NCI-H1105 treated with DMSO at 0.1 percent for 48 hours (cell line): ENCODE measurements around the gene ABTB2.

Source experiments
- DNase-seq: peaks from one replicate; lab custom pipeline; 2025; lab: John Stamatoyannopoulos, UW

ABTB2 gene

DNA sequence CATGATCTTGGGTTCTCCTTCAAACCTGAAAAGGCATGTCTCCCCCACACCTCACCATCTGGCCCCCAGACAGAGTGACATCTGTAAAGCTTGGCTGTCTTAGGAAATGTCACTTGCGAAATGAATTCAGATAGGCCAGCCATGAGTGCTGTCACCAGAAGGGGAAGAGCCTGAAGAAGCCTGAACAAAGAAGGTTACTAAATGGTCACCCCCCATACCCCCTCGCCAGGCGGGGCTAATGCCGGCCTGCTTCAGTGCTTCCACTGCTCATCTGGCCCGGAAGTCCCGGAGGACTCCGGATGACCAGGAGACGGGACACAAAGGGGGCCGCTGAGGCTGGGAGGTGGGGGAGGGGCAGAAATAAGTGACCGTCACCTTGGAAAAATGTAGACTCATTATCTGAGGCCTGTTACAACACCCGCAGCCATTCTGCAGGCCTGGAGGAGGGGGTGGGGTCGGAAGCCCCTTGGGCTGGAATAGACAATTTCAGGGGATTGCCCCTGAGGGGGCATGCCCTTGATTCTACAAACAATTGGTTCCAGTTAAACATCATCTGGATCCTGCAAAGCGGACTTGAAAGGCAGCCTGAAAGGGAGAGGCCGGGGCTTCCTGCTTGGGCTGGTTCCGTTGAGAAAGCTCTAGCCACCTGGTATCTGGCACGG lies 209.2 kb downstream of the ABTB2 start:
- DNase-seq = no peak

DNA sequence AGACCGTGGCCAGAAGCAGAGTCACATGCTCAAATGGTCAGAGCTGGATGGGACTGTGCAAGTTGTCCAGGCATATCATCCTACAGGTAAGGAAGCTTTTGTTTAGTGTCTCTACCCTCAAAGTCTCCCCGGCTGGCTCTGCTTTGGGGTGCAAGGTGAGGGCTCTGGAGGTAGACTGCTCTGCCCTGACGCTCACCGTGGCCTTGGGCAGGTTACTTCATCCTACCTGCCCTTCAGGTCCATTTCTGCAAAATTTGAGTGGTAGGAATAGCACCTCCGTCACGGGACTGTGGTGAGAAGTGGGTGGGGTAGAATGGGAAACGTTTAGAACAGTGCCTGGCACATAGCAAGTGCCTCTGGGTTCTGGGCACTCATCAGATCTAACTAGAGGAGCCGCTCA lies 210.2 kb downstream of the ABTB2 start:
- no peak for DNase-seq

DNA sequence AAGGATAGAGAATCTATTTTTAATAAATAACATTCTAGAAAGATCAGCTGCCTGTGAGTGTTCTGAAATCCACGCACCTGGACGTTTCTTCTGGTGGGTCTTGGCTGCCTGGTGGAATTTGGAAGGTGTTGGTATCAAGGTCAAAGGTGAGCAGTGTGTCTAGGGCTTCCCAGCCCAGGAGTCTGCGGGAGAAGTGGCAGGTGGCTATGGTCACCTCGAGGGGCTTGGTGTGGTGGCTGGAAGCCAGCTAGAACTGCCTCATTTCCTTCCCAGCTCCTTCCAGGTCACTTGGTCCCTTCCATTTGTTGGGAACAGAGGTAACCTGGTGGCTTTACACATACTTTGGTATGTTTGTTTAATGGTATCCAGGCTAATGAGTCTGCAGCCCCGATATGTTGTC lies 210.9 kb downstream of the ABTB2 start:
- no peak for DNase-seq

DNA sequence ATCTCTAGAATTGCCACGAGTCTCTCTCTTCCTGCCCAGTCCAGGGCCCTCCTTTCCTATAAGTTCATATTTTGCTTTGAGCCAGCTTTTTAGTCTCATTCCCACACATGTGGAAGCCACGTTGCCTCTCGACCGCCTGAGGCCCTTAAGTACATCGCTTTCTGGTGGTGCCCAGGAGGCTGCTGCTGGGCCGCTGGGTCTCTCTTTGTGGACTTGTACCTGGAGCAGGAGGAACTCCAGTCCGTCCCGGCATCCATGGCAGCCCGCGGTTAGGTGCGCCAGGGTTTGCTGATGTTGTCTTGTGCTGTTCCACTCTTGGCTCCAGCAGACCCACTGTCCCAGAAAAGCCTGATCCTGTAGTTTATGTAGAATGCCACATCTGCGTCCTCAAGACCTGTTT lies 211.4 kb downstream of the ABTB2 start:
- DNase-seq = no peak

DNA sequence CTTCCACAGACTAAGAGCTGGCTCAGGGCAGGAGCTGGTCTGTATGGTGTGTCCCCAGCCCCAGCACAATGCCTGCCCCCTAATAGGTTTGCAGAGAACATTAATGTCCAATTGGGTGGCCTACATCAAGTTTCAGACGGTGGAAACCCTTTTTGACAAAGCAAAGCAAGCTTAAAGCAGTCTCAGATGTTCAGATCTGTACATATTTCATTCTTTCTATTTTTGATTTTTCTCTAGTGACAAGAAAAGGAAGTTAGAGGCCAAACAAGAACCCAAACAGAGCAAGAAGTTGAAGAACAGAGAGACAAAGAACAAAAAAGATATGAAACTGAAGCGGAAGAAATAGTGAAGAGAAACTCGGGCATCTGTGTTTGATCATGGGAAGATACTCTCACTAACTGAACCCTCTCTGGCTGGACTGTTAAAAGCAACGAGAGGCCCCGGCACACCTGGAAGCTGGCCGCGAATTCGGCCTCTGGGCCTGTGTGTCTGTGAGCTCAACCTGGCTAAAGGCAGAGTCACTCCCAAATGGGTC lies 211.9 kb downstream of the ABTB2 start:
- no peak for DNase-seq

DNA sequence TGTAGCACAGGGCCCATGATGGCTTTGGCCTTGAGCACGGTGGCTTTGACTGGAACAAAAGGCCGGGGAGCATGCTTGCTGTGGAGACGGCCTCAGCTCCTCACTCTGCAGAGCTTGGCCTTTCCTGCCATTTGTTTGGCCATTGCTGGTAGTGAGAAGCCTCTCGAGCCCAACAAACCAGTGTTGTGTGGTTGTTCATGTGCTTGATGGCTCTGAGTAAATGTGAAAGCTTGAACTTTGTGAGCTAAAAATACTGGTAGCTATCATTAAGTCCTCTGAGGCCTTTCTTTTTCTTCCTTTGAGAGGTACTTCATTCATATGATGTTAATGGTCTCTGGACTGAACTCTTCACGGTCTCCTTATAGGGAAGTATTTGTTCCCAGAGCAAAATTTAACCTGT lies 212.7 kb downstream of the ABTB2 start:
- DNase-seq = no peak

DNA sequence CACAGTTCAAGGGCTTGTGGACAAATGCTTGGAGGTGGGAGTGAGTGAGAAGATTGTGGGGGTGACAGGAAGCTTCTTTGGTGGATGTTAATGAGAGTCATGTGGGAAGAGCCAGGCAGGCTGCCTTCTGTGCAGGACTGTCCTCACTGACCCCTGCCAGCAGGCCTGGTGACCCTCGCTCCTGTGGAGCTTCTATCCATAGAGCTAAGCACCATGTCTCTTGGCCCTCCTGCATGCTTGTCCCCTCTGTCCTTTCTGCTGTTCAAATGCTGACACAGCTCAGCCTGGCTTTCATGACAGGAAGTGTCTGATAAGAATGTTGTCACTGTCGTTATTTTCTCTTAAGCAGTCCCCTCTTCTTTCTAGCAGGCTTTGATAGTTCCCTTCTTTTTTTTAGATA lies 214.8 kb downstream of the ABTB2 start:
- DNase-seq = no peak

DNA sequence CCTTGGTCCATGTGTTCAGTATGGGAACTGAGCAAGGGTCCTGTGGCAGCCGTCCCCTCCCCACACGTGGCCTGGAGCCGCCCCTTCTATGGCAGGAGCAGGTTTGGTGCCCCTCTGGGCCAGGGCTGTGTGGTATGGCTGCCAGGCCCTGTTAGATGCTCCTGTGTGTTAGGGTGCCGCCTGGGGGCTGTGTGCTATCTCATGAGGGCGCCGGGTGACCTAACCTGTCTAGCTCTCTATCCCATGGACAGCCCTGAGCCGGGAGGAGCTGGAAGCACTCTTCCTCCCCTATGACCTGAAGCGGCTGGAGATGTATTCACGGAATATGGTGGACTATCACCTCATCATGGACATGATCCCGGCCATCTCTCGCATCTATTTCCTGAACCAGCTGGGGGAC lies 217.7 kb downstream of the ABTB2 start:
- DNase-seq = no peak

DNA sequence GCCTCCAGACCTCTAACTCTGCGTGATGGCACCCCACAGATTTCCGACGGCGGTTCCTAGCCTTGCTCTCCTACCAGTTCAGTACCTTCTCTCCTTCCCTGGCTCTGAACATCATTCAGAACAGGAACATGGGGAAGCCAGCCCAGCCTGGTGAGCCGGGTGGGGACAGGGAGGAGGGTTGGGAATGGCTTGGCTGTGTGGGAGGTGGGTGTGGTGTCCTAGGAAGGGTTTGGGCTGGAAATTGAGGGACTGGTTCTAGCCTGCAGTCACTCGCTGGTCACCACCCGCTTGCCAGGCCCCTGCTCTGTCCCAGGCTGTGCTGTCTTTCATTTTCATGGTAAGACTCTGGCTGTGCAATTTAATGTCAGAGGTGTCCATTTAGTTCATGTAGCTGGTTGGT lies 218.5 kb downstream of the ABTB2 start:
- no peak for DNase-seq

DNA sequence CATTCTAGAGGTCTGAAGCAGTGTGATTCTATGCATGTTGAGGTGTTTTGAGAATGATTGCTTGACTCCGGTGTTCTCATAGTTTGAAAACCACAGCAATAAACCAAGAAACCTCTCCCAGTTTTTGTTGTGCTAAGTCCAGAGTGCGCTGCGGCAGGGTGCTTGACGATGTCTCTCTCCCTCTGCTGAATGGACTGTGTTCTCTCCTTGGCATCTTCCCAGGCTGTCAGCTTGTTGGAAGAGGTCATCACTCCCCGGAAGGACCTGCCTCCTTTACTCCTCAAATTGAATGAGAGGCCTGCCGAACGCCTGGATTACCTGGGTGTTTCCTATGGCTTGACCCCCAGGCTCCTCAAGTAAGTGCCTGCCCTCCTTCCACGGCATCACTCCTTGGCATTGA lies 221.4 kb downstream of the ABTB2 start:
- DNase-seq = no peak

DNA sequence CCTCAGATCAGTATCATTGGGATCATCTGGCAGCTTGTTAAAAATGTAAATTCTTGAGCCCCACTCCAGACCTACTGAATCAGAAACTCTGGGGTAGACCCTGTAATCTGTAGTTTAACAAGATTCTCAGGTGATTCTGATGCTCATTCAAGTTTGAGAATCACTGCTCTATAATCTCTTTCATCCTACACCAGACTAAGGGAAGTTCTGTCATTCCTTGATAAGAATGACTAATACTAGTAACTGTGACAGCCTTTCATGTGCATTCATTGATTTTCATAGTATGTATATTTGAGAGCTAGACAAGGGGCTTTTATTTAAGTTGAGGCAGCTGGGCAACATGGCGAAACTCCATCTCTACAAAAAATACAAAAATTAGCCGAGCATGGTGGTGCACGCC lies 222.4 kb downstream of the ABTB2 start:
- DNase-seq = no peak

DNA sequence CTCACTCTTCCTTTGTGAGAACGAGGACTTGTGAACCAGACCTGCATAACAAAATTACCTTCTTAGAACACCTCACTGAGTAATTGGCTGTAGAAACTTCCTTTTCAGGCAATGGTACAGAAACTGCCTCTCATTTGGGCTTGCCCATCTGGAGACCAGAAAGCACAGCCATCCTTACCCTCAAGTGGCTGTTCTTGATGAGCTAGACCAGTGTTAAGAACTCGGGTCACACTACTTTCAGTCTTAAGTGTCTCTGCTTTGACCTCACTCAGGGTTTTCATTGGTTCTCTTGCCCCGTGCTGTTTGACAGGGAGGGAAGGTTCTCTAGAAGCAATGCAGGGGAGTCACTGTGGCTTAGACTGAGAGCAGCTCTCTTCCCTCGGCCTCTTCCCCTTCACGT lies 223.0 kb downstream of the ABTB2 start:
- DNase-seq = no peak

DNA sequence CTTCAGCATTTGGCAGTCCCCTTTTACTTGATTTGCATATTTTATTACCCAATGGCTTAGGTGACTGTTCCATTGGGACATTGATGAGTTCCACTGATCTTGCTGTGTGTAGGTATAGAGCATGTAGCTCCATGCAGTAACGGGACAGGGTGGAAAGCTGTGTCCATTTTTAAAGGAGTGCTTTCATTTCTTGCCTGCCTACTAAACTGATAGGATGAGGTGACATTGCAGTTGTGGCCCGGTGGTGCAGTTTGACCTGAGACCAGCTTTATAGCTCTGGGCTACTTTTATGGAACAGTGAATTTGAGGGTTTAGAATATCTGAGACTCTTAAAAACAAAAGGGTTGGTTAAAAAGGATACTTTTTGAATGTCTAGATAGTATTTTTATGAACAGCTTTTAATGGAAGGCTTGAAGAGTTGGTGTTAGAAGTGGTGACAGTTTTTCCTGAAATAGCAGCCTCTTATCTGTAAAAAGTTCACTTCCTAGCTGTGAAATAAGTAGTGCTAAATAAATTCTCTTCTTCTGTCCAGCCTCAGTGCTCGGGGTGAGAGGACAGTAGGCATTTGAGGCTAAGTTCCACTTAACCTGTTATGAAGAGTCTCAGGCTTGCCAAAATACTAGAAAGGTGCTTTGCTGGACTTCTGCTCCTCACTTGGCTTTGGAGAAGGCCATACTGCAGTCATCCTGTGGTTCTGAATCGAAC lies 225.4 kb downstream of the ABTB2 start:
- no peak for DNase-seq

DNA sequence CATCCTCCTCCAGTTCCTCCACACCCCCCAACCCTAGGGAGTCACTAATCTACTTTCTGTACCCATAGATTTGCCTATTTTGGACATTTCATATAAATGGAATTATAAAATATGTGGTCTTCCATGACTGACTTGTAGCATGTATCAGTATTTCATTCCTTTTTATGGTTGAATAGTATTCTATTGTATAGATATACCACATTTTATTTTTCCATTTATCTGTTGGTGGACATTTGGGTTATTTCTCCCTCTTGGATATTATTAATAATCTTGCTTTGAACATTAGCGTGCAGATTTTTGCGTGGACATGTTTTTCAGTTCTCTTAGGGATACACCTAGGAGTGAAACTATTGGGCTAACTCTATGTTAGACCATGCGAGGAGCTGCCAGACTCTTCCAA lies 229.0 kb downstream of the ABTB2 start:
- no peak for DNase-seq

DNA sequence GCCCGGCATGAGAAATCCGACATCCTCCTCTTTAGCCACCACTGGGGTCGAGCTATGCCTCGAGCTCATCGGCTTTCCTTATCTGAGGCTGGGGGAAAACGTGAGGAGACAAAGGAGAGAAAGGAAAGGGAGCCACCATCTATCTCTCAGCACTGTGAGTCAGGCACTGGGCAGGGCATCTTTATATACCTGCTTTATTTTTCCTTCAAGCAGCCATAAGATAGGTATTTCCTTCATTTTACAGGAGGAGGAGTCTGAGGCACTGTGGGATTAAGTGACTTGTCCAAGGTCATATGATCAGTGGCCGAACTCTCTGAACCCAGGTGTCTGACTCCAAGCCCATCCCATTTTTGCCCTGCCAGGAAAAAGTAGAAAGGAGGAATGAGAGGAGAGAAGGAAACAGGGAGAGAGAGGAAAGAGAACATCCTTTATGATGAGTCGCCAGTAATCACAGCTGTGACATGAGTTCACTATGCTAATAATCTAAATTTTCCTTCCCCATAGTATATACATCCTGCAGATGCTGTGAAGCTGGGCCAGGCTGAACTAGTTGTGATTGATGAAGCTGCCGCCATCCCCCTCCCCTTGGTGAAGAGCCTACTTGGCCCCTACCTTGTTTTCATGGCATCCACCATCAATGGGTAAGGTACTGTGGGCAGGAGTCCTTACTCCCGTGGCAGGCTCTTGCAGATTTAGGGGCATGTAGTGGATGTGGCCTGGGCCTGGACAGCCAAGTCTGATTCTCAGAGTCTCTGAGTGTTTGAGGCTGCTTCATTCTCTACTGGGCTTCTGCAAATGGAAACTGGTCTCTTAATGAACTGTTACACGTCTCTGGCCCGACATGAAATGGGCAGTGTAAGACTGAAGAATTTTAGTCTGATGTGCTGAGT lies 230.6 kb downstream of the ABTB2 start:
- DNase-seq = no peak

DNA sequence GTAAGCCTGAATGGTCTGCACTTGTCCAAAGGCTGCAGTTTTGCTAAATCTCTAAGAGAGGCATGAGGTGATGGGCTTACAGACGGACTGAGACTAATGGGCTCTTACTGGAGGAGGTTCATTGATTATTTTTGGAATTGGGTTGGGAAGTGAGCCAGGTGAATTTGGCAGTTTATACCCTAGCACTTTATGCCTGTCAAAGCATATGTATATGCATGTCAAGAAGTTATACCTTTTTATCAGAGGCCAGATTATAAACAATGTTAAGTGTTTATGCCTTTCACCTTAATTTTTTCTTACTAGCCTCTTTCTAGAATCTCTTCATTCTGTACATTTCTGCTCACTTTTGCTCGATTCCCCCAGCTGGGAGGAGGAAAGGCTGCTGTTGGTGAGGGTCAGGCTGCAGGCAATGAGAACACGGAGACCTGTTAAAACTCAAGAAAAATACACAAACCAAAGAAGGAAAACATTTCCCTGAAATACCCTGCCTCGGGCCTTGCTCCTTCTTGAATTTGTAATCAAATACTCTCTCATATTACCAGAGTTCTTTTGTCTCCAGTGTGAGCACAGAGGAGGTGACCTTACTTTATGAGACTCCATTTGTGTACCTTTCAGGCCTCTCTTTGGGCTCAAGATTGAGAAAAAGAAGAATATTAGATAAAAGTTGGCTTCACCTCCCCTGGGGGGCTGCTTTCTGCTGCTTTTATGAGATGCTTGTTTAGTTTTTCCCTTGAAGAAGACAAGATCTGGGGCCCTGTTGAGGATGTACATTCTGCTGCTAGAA lies 232.7 kb downstream of the ABTB2 start:
- DNase-seq = no peak

DNA sequence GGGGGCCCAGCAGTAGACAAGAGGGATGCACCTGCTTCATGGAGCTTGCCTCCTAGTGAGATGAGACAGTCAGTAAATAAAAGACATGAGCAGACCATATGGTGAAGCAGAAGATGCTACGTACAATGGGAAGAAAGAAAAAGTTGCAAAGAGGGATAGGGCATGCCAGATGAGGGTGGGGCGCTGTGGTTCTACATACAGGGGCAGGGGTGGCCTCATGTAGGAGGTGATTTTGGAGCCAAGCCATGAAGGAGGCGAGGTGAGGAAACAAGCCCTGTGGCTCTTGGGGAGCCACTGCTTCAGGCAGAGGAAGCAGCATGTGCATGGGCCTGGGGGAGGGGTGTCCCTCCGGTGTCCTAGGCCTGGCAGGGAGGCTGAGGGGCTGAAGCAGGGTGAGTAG lies 237.2 kb downstream of the ABTB2 start:
- no peak for DNase-seq

DNA sequence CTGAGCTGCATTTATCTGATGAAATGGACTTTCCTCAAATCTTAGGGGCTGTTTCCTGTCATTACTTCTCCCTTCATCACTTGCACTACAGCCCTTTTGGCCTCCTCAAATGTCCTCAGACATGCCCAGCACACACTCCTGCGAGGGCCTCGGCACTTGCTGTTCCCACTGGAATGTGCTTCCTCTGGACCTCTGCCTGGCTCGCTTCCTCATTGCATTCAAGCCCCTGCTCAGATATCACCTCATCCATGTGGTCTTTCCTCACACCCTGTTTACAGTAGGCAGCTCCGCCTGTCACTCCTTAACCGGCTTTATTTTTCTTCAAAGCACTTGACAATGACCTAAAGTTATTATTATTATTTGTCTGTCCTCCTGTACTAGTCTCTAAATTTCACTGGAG lies 243.3 kb downstream of the ABTB2 start:
- DNase-seq = no peak

DNA sequence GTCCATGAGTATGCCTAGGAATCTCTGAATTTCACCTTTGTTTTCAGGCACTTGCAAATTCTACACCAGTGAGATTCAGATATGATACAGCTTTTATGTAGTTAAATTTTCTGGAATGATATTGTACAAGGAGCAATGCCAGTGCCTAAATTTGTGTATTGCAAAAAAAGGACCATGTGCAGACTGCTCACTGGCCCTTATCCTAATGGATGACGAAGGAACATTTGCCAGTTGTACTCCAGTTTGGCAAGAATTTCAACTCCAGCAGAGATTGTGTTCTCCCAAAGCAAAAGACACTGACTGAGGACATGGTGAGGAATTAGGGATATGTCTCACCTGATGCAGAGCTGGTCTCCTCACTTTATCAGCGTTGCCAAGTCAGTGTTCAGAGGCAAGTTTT lies 243.8 kb downstream of the ABTB2 start:
- no peak for DNase-seq

DNA sequence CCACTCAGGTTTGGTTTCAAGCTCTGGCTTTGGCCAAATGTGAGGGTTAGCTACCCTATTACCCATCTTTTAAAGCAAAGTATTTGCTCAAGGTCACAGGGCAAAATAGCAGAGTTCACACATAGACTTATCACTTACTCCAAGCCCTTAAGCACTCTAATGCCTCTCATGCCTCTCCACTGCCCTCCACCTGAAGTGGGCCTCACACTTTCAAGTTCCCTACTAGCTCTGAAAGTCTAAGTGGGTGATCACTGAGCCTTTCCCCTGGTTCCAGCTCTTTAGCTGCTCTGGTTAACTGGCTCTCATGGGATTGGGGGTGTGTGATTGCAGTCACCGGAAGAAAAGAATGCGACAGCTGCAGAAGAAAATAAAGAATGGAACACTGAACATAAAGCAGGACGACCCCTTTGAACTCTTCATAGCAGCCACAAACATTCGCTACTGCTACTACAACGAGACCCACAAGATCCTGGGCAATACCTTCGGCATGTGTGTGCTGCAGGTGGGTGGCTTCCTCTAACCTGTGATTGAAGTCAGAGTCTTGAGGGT lies 246.0 kb downstream of the ABTB2 start:
- DNase-seq = no peak

DNA sequence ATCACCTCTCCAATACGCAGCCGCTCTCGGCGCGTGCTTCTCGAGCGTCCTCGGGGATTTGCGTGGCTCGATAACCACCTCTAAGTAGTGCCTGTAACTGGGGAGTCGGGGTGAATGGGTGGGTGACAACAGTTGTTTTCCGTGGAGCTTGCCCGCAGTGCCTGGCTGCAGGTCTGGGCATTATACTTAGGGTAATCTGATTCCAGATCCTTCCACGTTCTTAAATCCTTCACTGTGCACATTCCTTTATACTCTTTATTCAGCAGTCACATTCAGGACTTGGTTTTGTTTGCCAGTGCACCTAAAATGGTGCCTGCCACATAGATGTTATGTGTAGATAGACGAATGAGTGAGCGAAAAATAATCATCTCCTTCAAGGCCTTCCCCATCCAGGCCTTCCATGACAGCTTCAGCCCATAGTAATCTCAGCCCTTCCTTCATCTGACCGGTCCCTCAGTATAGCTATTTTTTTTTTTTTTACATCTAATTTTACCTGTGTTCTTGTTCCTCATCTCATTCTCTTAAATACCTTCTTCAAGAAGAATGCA lies 251.8 kb downstream of the ABTB2 start:
- DNase-seq = no peak
